Stimulated activated CD8-positive, alpha-beta memory T cell treated with anti-CD3 and anti-CD28 coated beads, Interleukin-15, amount 100 ng/mL, for 4 hours (primary cell): ENCODE data around the gene MAGEA2.
"Not testable (repeated sequence)": the region's sequence is repeated elsewhere in the genome, so short reads cannot be mapped to it uniquely, and the experiment has no call there.

Experiments used
- DNase-seq, 2 donors: peaks; one replicate each; pipeline ENCODE4 v3.0.0-alpha.2; 2020; ENCODE audit warnings: low read depth in 2 of 2

MAGEA2 gene

GRCh38 chrX:152753686-152754650 is at the start of gene MAGEA2:
TSS of gene MAGEA2 (minus strand) at chrX:152753842. CDS start at chrX:152751363, 2,479 bp downstream.
- not testable (repeated sequence) for DNase-seq

DNA sequence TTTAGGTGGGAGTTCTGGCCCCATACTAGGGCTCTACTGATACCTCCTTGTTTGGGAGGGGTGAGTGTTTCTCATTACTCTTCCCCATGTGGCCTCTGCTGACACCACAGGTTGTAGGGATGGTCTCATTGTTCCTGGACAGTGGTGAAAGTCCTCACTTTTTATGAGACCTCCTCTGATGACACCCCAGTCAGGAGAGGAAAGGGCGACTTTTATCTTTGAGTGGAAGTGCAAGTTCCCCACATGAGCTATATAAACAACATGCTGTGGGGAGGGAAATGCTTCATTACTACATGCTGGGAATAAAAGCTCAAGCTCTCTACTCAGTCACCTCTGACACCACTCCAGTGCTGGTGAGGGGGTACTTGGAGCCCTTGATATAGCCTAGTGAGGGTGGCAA is 45.3 kb upstream of the MAGEA2 start:
- no peak for DNase-seq

DNA sequence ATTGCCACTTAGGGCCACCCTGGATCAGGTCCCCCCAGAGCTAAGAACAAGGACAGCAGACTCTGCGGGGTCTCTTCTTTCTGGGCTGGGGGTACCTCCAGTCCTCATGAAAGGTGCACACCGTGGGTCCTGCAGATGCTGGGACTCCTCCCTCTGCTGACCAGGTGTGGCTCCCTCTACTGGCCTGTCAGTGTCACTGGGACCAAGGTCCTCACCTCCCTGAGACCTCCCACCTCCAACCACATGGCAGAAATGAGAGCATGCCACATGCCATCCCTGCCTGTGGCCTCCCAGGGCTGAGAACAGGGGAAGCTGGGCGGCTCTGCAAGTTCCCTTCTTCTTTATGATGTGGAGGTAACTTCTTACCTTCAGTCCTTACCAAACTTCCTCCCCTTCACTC is 33.4 kb upstream of the MAGEA2 start:
- DNase-seq, result not testable (repeated sequence)

GRCh38 chrX:152769549-152770289 is 16.1 kb upstream of the MAGEA2 start, which contains the start of gene MAGEA6:
TSS of gene MAGEA6 (minus strand) at chrX:152769689. CDS start at chrX:152767650, 2,039 bp downstream.
- not testable (repeated sequence) for DNase-seq

GRCh38 chrX:152766562-152766961 is 12.9 kb upstream of the MAGEA2 start:
- not testable (repeated sequence) for DNase-seq

- DNase-seq, result not testable (repeated sequence)
Measured at GRCh38 chrX:152761582-152761981, 7.9 kb upstream of the MAGEA2 start.

- not testable (repeated sequence) for DNase-seq
Measured at GRCh38 chrX:152759544-152759943, 5.9 kb upstream of the MAGEA2 start.

GRCh38 chrX:152758918-152759317 is 5.3 kb upstream of the MAGEA2 start, which contains the start of gene CSAG3:
TSS of gene CSAG3 (plus strand) at chrX:152759218.
- DNase-seq, result not testable (repeated sequence)

GRCh38 chrX:152754871-152755270 is 1.2 kb upstream of the MAGEA2 start:
- DNase-seq, result not testable (repeated sequence)

GRCh38 chrX:152738560-152738959 is 15.1 kb downstream of the MAGEA2 start:
- no peak for DNase-seq

DNA sequence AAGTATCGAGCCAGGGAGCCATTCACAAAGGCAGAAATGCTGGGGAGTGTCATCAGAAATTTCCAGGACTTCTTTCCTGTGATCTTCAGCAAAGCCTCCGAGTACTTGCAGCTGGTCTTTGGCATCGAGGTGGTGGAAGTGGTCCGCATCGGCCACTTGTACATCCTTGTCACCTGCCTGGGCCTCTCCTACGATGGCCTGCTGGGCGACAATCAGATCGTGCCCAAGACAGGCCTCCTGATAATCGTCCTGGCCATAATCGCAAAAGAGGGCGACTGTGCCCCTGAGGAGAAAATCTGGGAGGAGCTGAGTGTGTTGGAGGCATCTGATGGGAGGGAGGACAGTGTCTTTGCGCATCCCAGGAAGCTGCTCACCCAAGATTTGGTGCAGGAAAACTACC is 17.1 kb downstream of the MAGEA2 start:
- not testable (repeated sequence) for DNase-seq

- DNase-seq, result no peak
Measured at GRCh38 chrX:152735860-152736511, 17.7 kb downstream of the MAGEA2 start.

GRCh38 chrX:152735101-152735500 is 18.5 kb downstream of the MAGEA2 start:
- no peak for DNase-seq

- not testable (repeated sequence) for DNase-seq
Measured at GRCh38 chrX:152734143-152734858, 19.3 kb downstream of the MAGEA2 start.

DNA sequence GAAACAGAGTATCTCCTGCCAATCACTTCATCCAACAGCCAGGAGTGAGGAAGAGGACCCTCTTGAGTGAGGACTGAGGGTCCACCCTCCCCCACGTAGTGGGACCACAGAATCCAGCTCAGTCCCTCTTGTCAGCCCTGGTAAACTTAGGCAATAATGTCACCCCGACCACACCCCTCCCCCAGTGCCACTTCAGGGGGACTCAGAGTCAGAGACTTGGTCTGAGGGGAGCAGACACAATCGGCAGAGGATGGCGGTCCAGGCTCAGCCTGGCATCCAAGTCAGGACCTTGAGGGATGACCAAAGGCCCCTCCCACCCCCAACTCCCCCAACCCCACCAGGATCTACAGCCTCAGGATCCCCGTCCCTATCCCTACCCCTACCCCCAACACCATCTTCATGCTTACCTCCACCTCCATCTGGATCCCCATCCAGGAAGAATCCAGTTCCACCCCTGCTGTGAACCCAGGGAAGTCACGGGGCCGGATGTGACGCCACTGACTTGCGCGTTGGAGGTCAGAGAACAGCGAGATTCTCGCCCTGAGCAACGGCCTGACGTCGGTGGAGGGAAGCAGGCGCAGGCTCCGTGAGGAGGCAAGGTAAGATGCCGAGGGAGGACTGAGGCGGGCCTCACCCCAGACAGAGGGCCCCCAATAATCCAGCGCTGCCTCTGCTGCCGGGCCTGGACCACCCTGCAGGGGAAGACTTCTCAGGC is 20.2 kb downstream of the MAGEA2 start, which contains the start of the genes CSAG1 and MAGEA12:
Gene CSAG1 (minus strand): TSS at position 461 of the 715 bp plus-strand sequence. CDS start 1,261 bp downstream, outside the sequence.
Gene MAGEA12 (plus strand): TSS at position 497 of the 715 bp plus-strand sequence. CDS start 2,405 bp downstream, outside the sequence.
- no peak for DNase-seq

DNA sequence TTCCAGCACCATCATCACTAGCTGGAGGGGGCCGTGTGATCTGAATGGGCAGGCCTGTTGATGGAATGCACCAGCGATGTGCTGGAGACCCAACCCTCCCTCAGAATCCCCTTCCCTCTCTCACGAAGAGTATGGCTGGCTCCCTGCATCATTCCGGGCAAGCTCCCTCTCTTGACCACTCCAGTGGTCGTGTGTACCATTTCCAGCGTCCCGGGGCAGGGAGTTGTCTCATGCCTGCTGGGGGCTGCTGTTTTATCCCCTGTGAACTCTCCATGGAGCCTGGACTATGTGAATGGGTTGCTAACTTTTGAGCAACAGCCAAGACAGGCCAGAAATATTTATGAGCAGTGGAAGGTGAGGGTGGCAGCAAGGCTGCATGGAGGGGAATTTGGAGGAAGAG is 28.2 kb downstream of the MAGEA2 start:
- no peak for DNase-seq

GRCh38 chrX:152713815-152714787 is 39.5 kb downstream of the MAGEA2 start, which contains the start of gene MAGEA2B:
TSS of gene MAGEA2B (plus strand) at chrX:152714628. CDS start at chrX:152717107, 2,479 bp downstream.
- DNase-seq, result not testable (repeated sequence)

- DNase-seq, result not testable (repeated sequence)
Measured at GRCh38 chrX:152713195-152713594, 40.4 kb downstream of the MAGEA2 start.

DNA sequence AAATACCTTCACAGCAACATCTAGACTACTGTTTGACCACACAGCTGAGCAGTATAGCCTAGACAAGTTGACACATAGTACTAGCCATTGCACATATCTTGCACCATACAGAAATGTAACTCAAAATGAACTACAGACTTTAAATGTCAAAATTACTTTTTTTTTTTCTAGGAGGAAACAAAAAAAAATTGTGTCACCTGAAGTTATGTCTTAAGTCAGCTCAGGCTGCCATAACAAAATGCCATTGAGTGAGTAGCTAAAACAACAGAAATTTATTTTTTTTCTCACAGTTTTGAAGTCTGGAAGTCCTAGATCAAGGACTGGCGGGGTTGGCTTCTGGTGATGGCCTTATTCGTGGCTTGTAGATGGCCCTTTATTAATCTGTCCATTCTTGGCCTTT is 44.5 kb downstream of the MAGEA2 start, which contains the start of gene CSAG2:
Gene CSAG2 (minus strand): TSS at position 101 of the 400 bp plus-strand sequence. CDS start 161 bp downstream, outside the sequence.
- not testable (repeated sequence) for DNase-seq
